Ishikawa (cell line): Measurements from ENCODE around the gene TMEM175.

Experiments used
- CEBPB ChIP-seq: IDR thresholded peaks from 2 replicates; pipeline ENCODE4 v1.6.1; 2012
- EGR1 ChIP-seq: IDR thresholded peaks from 2 replicates; pipeline ENCODE4 v1.6.1; 2012
- EP300 ChIP-seq: IDR thresholded peaks from 2 replicates; pipeline ENCODE4 v1.6.1; 2012; ENCODE audit warnings: borderline replicate concordance
- NFIC ChIP-seq: IDR thresholded peaks from 2 replicates; pipeline ENCODE4 v1.6.1; 2012
- RAD21 ChIP-seq: IDR thresholded peaks from 2 replicates; pipeline ENCODE4 v1.6.1; 2012; ENCODE audit warnings: low read depth
- YY1 ChIP-seq: IDR thresholded peaks from 2 replicates; pipeline ENCODE4 v1.6.1; 2012; ENCODE audit warnings: low read depth

GRCh38 chr4:955931-956381 lies 23.7 kb downstream of the TMEM175 start:
- TF ChIP-seq EP300 = no peak
- TF ChIP-seq NFIC = no peak
- TF ChIP-seq CEBPB = no peak
- no peak for TF ChIP-seq EGR1
- TF ChIP-seq YY1 = no peak
- no peak for TF ChIP-seq RAD21
